ENCODE measurements around the gene IPO11.

- TF ChIP-seq POLR2A (IDR thresholded peaks at IDR 0.05; ENCODE audit: low read depth, low read length), result no peak
- no peak for TF ChIP-seq CTCF (conservative IDR thresholded peaks at IDR 0.05; ENCODE audit: low read depth, low read length)
- TF ChIP-seq ELK1 (IDR thresholded peaks at IDR 0.05; ENCODE audit: borderline replicate concordance, low read depth, low read length), result no peak
- no peak for TF ChIP-seq SMC3 (IDR thresholded peaks at IDR 0.05; ENCODE audit: low read depth, low read length)
- TF ChIP-seq RFX5 (IDR thresholded peaks at IDR 0.05; ENCODE audit: low read depth, low read length), result no peak
These were observed 74.1 kb downstream of the IPO11 start for GRCh38 chr5:62486672-62487071.

Data from IMR-90 (cell line).